SK-N-SH (cell line): ENCODE measurements around the gene ANO10. TPM values are rescaled to one million over a fixed set of nuclear protein-coding genes. Genes with fewer than 3 reads are reported as not detected.

ENCODE experiments used
- CTCF ChIA-PET: fragments of 300-600, 350-600 bp; formaldehyde crosslinking; extraction: SDS; loops from one replicate; lab custom pipeline; 2021; lab: Yijun Ruan, JAX
- POLR2A ChIA-PET: fragments of 350-600 bp; sonication (Branson Sonifier 250); formaldehyde crosslinking; extraction: SDS; loops from one replicate; lab custom pipeline; 2020; ENCODE audit warnings: antibody characterized with exemption, inconsistent platforms; lab: Yijun Ruan, JAX
- DNase-seq: peaks from one replicate; pipeline ENCODE4 v3.0.0; 2012
- H2AFZ ChIP-seq: fragments of 200-600 bp; sonication (generic); 2 replicates; pipeline ENCODE4 v1.8.1; 2016; ENCODE audit warnings: antibody characterized with exemption, mild to moderate bottlenecking, low read depth
- H3F3A ChIP-seq: fragments of 200-600 bp; sonication (generic); replicated peaks from 2 replicates; pipeline ENCODE3; 2016; ENCODE audit warnings: antibody characterized with exemption, mild to moderate bottlenecking; ENCODE audit not compliant: insufficient read depth
- H3K27ac ChIP-seq, 2 experiments: fragments of 200-500 bp in 1 of 2; fragments of 200-600 bp in 1 of 2; sonication (Bioruptor generic) in 1 of 2; sonication (generic), shearing (Covaris generic) in 1 of 2; 2 replicates each; pipeline versions ENCODE4 v1.5.1 to v1.6.1; 2014 to 2016; ENCODE audit warnings: low read depth in 2 of 2, inconsistent platforms in 1 of 2, low read length in 1 of 2, mild to moderate bottlenecking in 1 of 2, mixed read lengths in 1 of 2
- H3K27me3 ChIP-seq: fragments of 200-600 bp; sonication (generic), shearing (Covaris generic); 2 replicates; pipeline ENCODE4 v1.6.1; 2016; ENCODE audit warnings: mixed run types; ENCODE audit not compliant: insufficient read depth
- H3K36me3 ChIP-seq, 2 experiments: fragments of 200-500 bp in 1 of 2; fragments of 200-600 bp in 1 of 2; sonication (Bioruptor generic) in 1 of 2; sonication (generic) in 1 of 2; replicated peaks in 1 of 2; 2 replicates each; pipeline versions ENCODE3 to v1.5.1; 2014 to 2016; ENCODE audit warnings: low read length in 1 of 2, mild to moderate bottlenecking in 1 of 2; ENCODE audit not compliant: insufficient read depth in 2 of 2, control insufficient read depth in 1 of 2
- H3K4me1 ChIP-seq, 2 experiments: fragments of 200-500 bp in 1 of 2; fragments of 200-600 bp in 1 of 2; sonication (Bioruptor generic) in 1 of 2; sonication (generic), shearing (Covaris generic) in 1 of 2; 2 replicates each; pipeline versions ENCODE4 v1.5.1 to v1.6.1; 2014 to 2016; ENCODE audit warnings: low read depth in 1 of 2, low read length in 1 of 2, mixed run types in 1 of 2; ENCODE audit not compliant: insufficient read depth in 2 of 2, control insufficient read depth in 1 of 2
- H3K4me2 ChIP-seq: fragments of 200-600 bp; sonication (generic), shearing (Covaris generic); 2 replicates; pipeline ENCODE4 v1.6.1; 2017; ENCODE audit warnings: mixed run types
- H3K4me3 ChIP-seq, 2 experiments: fragments of 200-500 bp in 1 of 2; fragments of 200-600 bp in 1 of 2; sonication (Bioruptor generic) in 1 of 2; sonication (generic), shearing (Covaris generic) in 1 of 2; 2 replicates each; pipeline versions ENCODE4 v1.5.1 to v1.8.1; 2014 to 2016; ENCODE audit warnings: low read depth in 2 of 2, inconsistent platforms in 1 of 2, low read length in 1 of 2, mild to moderate bottlenecking in 1 of 2, mixed read lengths in 1 of 2, moderate library complexity in 1 of 2
- H3K79me2 ChIP-seq: fragments of 200-600 bp; sonication (generic); 2 replicates; pipeline ENCODE4 v1.8.1; 2017; ENCODE audit warnings: mild to moderate bottlenecking; ENCODE audit not compliant: insufficient read depth
- H3K9ac ChIP-seq: fragments of 200-600 bp; sonication (generic); 2 replicates; pipeline ENCODE4 v1.6.1; 2017; ENCODE audit warnings: mixed run types
- H3K9me2 ChIP-seq: fragments of 200-600 bp; sonication (generic); 2 replicates; pipeline ENCODE4 v1.6.1; 2017; ENCODE audit warnings: mixed run types
- H3K9me3 ChIP-seq: fragments of 200-600 bp; sonication (generic); 2 replicates; pipeline ENCODE4 v1.6.1; 2017; ENCODE audit warnings: mixed run types, mild to moderate bottlenecking, moderate library complexity
- H4K20me1 ChIP-seq: fragments of 200-600 bp; sonication (generic); 2 replicates; pipeline ENCODE4 v1.6.1; 2017; ENCODE audit warnings: mild to moderate bottlenecking, mixed run types; ENCODE audit not compliant: insufficient read depth
- CTCF ChIP-seq: fragments of 200-600 bp; sonication (generic); IDR thresholded peaks from 2 replicates; pipeline ENCODE4 v1.6.1; 2017; ENCODE audit warnings: antibody characterized with exemption, mild to moderate bottlenecking, moderate library complexity
- PBX3 ChIP-seq: IDR thresholded peaks from 2 replicates; pipeline ENCODE4; 2012
- REST ChIP-seq: IDR thresholded peaks from 2 replicates; pipeline ENCODE4 v1.6.1; 2012; ENCODE audit warnings: mild to moderate bottlenecking, low read depth, low read length, moderate library complexity
- RFX5 ChIP-seq: IDR thresholded peaks from 2 replicates; pipeline ENCODE4 v1.6.1; 2012; ENCODE audit warnings: mild to moderate bottlenecking, improper control_type of control experiment, low read length
- SIN3A ChIP-seq: IDR thresholded peaks from 2 replicates; pipeline ENCODE4 v1.6.1; 2012; ENCODE audit warnings: low read depth, mild to moderate bottlenecking, low read length, moderate library complexity, borderline replicate concordance
- USF1 ChIP-seq: IDR thresholded peaks from 2 replicates; pipeline ENCODE4 v1.4.0; 2012; ENCODE audit warnings: low read depth, borderline replicate concordance
- WGBS: methylation state at CpG from one replicate; pipeline ENCODE4 v1.1.6; 2017; ENCODE audit warnings: low lambda C conversion rate; 5-methylcytosine and 5-hydroxymethylcytosine counted together
- polyA plus RNA-seq, 3 experiments: library from polyadenylated mRNA; depleted of rRNA; stranded (reverse); fragments of >200 nt; gene quantifications; 2 replicates each; pipeline ENCODE4 v1.2.3, GENCODE V29; 2012

ANO10 gene
- polyA plus RNA-seq, 1 of the 3 experiments (the other 2 are of a cell fraction) = 16.8 TPM

GRCh38 chr3:43638594-43639447, 17.0 kb upstream of the ANO10 start:
- H3K4me3 ChIP-seq = no peak overlapping the region
- no peaks in the 10 kb centered on the region for H3K79me2 ChIP-seq
- DNase-seq = no peak
- no peak overlapping the region for H3K27ac ChIP-seq
- peaks cover 3% of the 10 kb centered on the region for H3F3A ChIP-seq
- H4K20me1 ChIP-seq = no peaks in the 10 kb centered on the region
- H3K9me2 ChIP-seq = no peaks in the 10 kb centered on the region
- no peaks in the 10 kb centered on the region for H3K27me3 ChIP-seq
- no peak overlapping the region for H2AFZ ChIP-seq
- no peaks in the 10 kb centered on the region for H3K9me3 ChIP-seq
- WGBS = 77% methylated on average over 8 of the region's 9 CpGs
- ChIA-PET POLR2A (interaction anchor here (1.6 kb wide), 1 partner anchor 17 kb away, joined by 3 read pairs; the partner anchor contains the start of gene ANO10), CTCF (no interaction called here)
- peaks cover 0 to 4% of the 10 kb centered on the region in 2 experiments; a peak in 2 of 4 replicates for H3K4me1 ChIP-seq
- H3K4me2 ChIP-seq = no peak overlapping the region
- H3K9ac ChIP-seq = no peak overlapping the region
- no peaks in the 10 kb centered on the region for H3K36me3 ChIP-seq
- peak; percentile 24; the same call in 1 of the 2 replicates for TF ChIP-seq CTCF
- no peak for TF ChIP-seq REST

- H4K20me1 ChIP-seq = no peaks in the 10 kb centered on the region
- no peaks in the 10 kb centered on the region for H3K27me3 ChIP-seq
- H3K79me2 ChIP-seq = no peaks in the 10 kb centered on the region
- TF ChIP-seq CTCF (no peak), RFX5 (no peak), PBX3 (peak; percentile 12; the same call in 1 of the 2 replicates), USF1 (no peak), SIN3A (no peak)
- H3K4me1 ChIP-seq = peaks cover 0 to 4% of the 10 kb centered on the region in 2 experiments; a peak in 2 of 4 replicates
- no peak overlapping the region for H3K27ac ChIP-seq
- H3K9me2 ChIP-seq = no peaks in the 10 kb centered on the region
- no peak overlapping the region for H2AFZ ChIP-seq
- WGBS = 47% methylated on average over 3 of the region's 3 CpGs
- no peak overlapping the region for H3K9ac ChIP-seq
- ChIA-PET CTCF (no interaction called here), POLR2A (interaction anchor here (1.6 kb wide), 1 partner anchor 16 kb away, joined by 3 read pairs; the partner anchor contains the start of gene ANO10)
- no peaks in the 10 kb centered on the region for H3K36me3 ChIP-seq
- DNase-seq = no peak
- no peaks in the 10 kb centered on the region for H3K9me3 ChIP-seq
- H3F3A ChIP-seq = peaks cover 12% of the 10 kb centered on the region
- H3K4me2 ChIP-seq = no peak overlapping the region
- H3K4me3 ChIP-seq = no peak overlapping the region
These were observed 15.9 kb upstream of the ANO10 start for GRCh38 chr3:43637702-43638101.
